ENCODE data around the gene CTNNA3.

DNA sequence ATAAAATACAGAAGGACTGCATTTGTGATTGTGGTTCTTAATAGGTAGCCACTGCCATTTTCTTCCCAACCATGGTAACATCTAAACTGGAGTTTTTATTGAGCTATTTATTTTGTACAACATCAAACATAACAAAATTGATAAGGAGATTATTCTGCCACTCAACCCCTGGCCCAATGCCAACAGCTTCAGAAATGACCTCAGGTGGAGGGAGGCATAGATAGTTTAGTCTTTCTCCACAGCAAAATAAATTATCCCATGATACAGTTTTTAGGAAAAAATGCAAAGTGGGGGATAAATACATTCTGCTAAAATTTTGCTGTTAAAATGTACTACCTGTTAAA is 712.5 kb downstream of the CTNNA3 start:
- TF ChIP-seq, protein P1, sequence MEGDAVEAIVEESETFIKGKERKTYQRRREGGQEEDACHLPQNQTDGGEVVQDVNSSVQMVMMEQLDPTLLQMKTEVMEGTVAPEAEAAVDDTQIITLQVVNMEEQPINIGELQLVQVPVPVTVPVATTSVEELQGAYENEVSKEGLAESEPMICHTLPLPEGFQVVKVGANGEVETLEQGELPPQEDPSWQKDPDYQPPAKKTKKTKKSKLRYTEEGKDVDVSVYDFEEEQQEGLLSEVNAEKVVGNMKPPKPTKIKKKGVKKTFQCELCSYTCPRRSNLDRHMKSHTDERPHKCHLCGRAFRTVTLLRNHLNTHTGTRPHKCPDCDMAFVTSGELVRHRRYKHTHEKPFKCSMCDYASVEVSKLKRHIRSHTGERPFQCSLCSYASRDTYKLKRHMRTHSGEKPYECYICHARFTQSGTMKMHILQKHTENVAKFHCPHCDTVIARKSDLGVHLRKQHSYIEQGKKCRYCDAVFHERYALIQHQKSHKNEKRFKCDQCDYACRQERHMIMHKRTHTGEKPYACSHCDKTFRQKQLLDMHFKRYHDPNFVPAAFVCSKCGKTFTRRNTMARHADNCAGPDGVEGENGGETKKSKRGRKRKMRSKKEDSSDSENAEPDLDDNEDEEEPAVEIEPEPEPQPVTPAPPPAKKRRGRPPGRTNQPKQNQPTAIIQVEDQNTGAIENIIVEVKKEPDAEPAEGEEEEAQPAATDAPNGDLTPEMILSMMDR (IDR thresholded peaks at IDR 0.05; ENCODE audit: poor library complexity, severe bottlenecking): no peak
- TF ChIP-seq TAF1 (IDR thresholded peaks at IDR 0.05; ENCODE audit: low read depth) (no peak), POLR2AphosphoS5 (IDR thresholded peaks at IDR 0.05) (no peak), SMC3 (conservative IDR thresholded peaks at IDR 0.05; ENCODE audit: poor library complexity) (no peak), RAD21 (conservative IDR thresholded peaks at IDR 0.05) (no peak), EZH2 (IDR thresholded peaks at IDR 0.05; ENCODE audit: borderline replicate concordance, insufficient read depth, low read length, poor library complexity, severe bottlenecking) (no peak), EP300 (conservative IDR thresholded peaks at IDR 0.05; ENCODE audit: poor library complexity, severe bottlenecking) (no peak)
- TF ChIP-seq, protein P2, sequence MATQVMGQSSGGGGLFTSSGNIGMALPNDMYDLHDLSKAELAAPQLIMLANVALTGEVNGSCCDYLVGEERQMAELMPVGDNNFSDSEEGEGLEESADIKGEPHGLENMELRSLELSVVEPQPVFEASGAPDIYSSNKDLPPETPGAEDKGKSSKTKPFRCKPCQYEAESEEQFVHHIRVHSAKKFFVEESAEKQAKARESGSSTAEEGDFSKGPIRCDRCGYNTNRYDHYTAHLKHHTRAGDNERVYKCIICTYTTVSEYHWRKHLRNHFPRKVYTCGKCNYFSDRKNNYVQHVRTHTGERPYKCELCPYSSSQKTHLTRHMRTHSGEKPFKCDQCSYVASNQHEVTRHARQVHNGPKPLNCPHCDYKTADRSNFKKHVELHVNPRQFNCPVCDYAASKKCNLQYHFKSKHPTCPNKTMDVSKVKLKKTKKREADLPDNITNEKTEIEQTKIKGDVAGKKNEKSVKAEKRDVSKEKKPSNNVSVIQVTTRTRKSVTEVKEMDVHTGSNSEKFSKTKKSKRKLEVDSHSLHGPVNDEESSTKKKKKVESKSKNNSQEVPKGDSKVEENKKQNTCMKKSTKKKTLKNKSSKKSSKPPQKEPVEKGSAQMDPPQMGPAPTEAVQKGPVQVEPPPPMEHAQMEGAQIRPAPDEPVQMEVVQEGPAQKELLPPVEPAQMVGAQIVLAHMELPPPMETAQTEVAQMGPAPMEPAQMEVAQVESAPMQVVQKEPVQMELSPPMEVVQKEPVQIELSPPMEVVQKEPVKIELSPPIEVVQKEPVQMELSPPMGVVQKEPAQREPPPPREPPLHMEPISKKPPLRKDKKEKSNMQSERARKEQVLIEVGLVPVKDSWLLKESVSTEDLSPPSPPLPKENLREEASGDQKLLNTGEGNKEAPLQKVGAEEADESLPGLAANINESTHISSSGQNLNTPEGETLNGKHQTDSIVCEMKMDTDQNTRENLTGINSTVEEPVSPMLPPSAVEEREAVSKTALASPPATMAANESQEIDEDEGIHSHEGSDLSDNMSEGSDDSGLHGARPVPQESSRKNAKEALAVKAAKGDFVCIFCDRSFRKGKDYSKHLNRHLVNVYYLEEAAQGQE (IDR thresholded peaks at IDR 0.05; ENCODE audit: borderline replicate concordance): no peak
